ENCODE results near the gene PIP4K2C.
"Not testable (repeated sequence)": the region's sequence is repeated elsewhere in the genome, so short reads cannot be mapped to it uniquely, and the experiment has no call there.

Gene PIP4K2C

GRCh38 chr12:57568838-57569237 lies 22.2 kb upstream of the PIP4K2C start:
- Mint-ChIP-seq H3K4me3 (no peak overlapping the region), H3K27me3 (peaks cover 33% of the 10 kb centered on the region), H3K9me3 (no peaks in the 10 kb centered on the region), H3K27ac (ENCODE audit: low read depth) (no peak overlapping the region), H3K36me3 (ENCODE audit: insufficient read depth) (peaks cover under 1% of the 10 kb centered on the region), H3K4me1 (no peaks in the 10 kb centered on the region)
- no peak for ATAC-seq (replicated peaks; ENCODE audit: extremely low read depth, poor library complexity, severe bottlenecking)
- DNase-seq (ENCODE audit: low spot score in 2 of 2): no peak

- H3K36me3 Mint-ChIP-seq (ENCODE audit: insufficient read depth): peaks cover 2% of the 10 kb centered on the region
- ATAC-seq (replicated peaks; ENCODE audit: extremely low read depth, poor library complexity, severe bottlenecking) (no peak), DNase-seq (ENCODE audit: low spot score in 2 of 2) (no peak)
- H3K4me3 Mint-ChIP-seq: no peak overlapping the region
- H3K27ac Mint-ChIP-seq (ENCODE audit: low read depth): no peak overlapping the region
- no peaks in the 10 kb centered on the region for H3K9me3 Mint-ChIP-seq
- no peaks in the 10 kb centered on the region for H3K4me1 Mint-ChIP-seq
- peaks cover 23% of the 10 kb centered on the region for H3K27me3 Mint-ChIP-seq
These were observed 21.1 kb upstream of the PIP4K2C start for GRCh38 chr12:57569858-57570257.

DNA sequence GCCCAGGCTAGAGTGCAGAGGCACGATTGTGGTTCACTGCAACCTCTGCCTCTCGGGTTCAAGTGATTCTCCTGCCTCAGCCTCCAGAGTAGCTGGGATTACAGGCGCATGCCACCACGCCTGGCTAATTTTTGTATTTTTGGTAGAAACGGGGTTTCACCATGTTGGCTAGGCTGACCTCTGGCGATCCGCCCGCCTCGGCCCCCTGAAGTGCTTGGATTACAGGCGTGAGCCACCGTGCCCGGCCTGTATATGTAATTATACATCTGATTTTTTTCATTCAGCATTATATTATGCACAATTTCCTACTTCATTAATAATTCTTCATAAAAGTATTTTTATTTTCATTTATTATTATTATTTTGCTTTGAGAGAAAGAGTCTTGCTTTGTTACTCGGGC lies 20.6 kb upstream of the PIP4K2C start:
- not testable (repeated sequence) for H3K36me3 Mint-ChIP-seq (ENCODE audit: insufficient read depth); H3K4me3 Mint-ChIP-seq; H3K27ac Mint-ChIP-seq (ENCODE audit: low read depth); DNase-seq (ENCODE audit: low spot score in 2 of 2); ATAC-seq (replicated peaks; ENCODE audit: extremely low read depth, poor library complexity, severe bottlenecking); H3K9me3 Mint-ChIP-seq; H3K4me1 Mint-ChIP-seq
- peaks cover 19% of the 10 kb centered on the region for H3K27me3 Mint-ChIP-seq

- no peaks in the 10 kb centered on the region for H3K9me3 Mint-ChIP-seq
- DNase-seq (ENCODE audit: low spot score in 2 of 2) (no peak), ATAC-seq (replicated peaks; ENCODE audit: extremely low read depth, poor library complexity, severe bottlenecking) (no peak)
- H3K4me3 Mint-ChIP-seq: no peak overlapping the region
- peaks cover 2% of the 10 kb centered on the region for H3K36me3 Mint-ChIP-seq (ENCODE audit: insufficient read depth)
- H3K27me3 Mint-ChIP-seq: peaks cover 19% of the 10 kb centered on the region
- H3K4me1 Mint-ChIP-seq: no peaks in the 10 kb centered on the region
- no peak overlapping the region for H3K27ac Mint-ChIP-seq (ENCODE audit: low read depth)
These were observed 18.8 kb upstream of the PIP4K2C start for GRCh38 chr12:57571926-57572762.

- H3K9me3 Mint-ChIP-seq: no peaks in the 10 kb centered on the region
- no peaks in the 10 kb centered on the region for H3K4me1 Mint-ChIP-seq
- peaks cover 2% of the 10 kb centered on the region for H3K36me3 Mint-ChIP-seq (ENCODE audit: insufficient read depth)
- H3K4me3 Mint-ChIP-seq: no peak overlapping the region
- ATAC-seq (replicated peaks; ENCODE audit: extremely low read depth, poor library complexity, severe bottlenecking) (no peak), DNase-seq (ENCODE audit: low spot score in 2 of 2) (no peak)
- no peak overlapping the region for H3K27ac Mint-ChIP-seq (ENCODE audit: low read depth)
- peaks cover 2% of the 10 kb centered on the region for H3K27me3 Mint-ChIP-seq
These were observed 16.2 kb upstream of the PIP4K2C start for GRCh38 chr12:57574795-57575194.

DNA sequence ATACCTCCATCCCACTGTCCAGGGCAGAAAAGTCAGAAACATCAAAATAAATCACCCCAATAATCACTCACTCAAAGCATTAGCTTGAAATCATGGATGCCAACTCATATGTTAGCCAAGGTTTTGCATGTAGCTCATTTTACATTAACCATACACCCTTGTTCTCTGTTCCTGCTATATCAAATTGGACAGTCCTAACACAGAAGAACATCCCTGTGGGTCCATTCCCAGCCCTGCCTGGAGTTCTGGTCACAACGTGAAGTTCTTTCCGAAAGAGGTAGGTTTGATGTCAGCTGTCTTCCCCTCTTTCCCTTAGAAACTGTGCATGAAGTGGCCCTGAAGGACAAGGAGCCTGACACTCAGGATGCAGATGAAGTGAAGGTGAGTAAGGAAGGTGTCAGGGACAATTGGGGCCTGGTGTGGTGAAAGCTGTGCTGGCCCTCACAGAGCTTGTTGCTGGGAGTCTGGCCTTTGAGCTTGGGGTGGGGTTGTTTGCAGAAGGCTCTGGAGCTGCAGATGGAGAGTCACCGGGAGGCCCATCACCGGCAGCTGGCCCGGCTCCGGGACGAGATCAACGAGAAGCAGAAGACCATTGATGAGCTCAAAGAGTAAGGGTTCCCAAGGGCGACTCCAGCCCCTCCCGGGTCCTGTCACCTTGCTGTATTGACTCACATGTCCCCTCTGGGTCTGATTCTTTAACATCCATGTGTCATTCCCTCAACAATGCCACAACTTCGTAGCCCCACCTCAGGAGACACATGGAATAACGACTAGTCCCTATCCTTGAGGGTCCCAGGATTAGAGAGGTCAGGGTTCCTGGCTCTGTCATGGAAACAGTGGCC lies 15.0 kb upstream of the PIP4K2C start:
- H3K9me3 Mint-ChIP-seq: no peaks in the 10 kb centered on the region
- peaks cover 2% of the 10 kb centered on the region for H3K36me3 Mint-ChIP-seq (ENCODE audit: insufficient read depth)
- no peak overlapping the region for H3K27ac Mint-ChIP-seq (ENCODE audit: low read depth)
- no peaks in the 10 kb centered on the region for H3K4me1 Mint-ChIP-seq
- H3K27me3 Mint-ChIP-seq: no peaks in the 10 kb centered on the region
- no peak overlapping the region for H3K4me3 Mint-ChIP-seq
- no peak for ATAC-seq (replicated peaks; ENCODE audit: extremely low read depth, poor library complexity, severe bottlenecking)
- no peak for DNase-seq (ENCODE audit: low spot score in 2 of 2)

- H3K9me3 Mint-ChIP-seq: no peaks in the 10 kb centered on the region
- H3K27ac Mint-ChIP-seq (ENCODE audit: low read depth): no peak overlapping the region
- H3K4me3 Mint-ChIP-seq: no peak overlapping the region
- H3K27me3 Mint-ChIP-seq: no peaks in the 10 kb centered on the region
- DNase-seq (ENCODE audit: low spot score in 2 of 2): no peak
- no peak for ATAC-seq (replicated peaks; ENCODE audit: extremely low read depth, poor library complexity, severe bottlenecking)
- H3K36me3 Mint-ChIP-seq (ENCODE audit: insufficient read depth): peaks cover 2% of the 10 kb centered on the region
- H3K4me1 Mint-ChIP-seq: no peaks in the 10 kb centered on the region
These were observed 14.3 kb upstream of the PIP4K2C start for GRCh38 chr12:57576613-57577160.

- ATAC-seq (replicated peaks; ENCODE audit: extremely low read depth, poor library complexity, severe bottlenecking) (no peak), DNase-seq (ENCODE audit: low spot score in 2 of 2) (no peak)
- H3K36me3 Mint-ChIP-seq (ENCODE audit: insufficient read depth): peaks cover 2% of the 10 kb centered on the region
- H3K4me3 Mint-ChIP-seq: no peak overlapping the region
- H3K9me3 Mint-ChIP-seq: no peaks in the 10 kb centered on the region
- H3K27me3 Mint-ChIP-seq: peaks cover 4% of the 10 kb centered on the region
- no peak overlapping the region for H3K27ac Mint-ChIP-seq (ENCODE audit: low read depth)
- H3K4me1 Mint-ChIP-seq: peaks cover 2% of the 10 kb centered on the region
These were observed 12.8 kb upstream of the PIP4K2C start for GRCh38 chr12:57577981-57578758.

- Mint-ChIP-seq H3K27ac (ENCODE audit: low read depth) (no peak overlapping the region), H3K4me3 (no peak overlapping the region), H3K9me3 (no peaks in the 10 kb centered on the region), H3K4me1 (peaks cover 8% of the 10 kb centered on the region), H3K27me3 (peaks cover 10% of the 10 kb centered on the region), H3K36me3 (ENCODE audit: insufficient read depth) (no peaks in the 10 kb centered on the region)
- no peak for ATAC-seq (replicated peaks; ENCODE audit: extremely low read depth, poor library complexity, severe bottlenecking)
- DNase-seq (ENCODE audit: low spot score in 2 of 2): no peak
These were observed 12.0 kb upstream of the PIP4K2C start for GRCh38 chr12:57579011-57579410.

DNA sequence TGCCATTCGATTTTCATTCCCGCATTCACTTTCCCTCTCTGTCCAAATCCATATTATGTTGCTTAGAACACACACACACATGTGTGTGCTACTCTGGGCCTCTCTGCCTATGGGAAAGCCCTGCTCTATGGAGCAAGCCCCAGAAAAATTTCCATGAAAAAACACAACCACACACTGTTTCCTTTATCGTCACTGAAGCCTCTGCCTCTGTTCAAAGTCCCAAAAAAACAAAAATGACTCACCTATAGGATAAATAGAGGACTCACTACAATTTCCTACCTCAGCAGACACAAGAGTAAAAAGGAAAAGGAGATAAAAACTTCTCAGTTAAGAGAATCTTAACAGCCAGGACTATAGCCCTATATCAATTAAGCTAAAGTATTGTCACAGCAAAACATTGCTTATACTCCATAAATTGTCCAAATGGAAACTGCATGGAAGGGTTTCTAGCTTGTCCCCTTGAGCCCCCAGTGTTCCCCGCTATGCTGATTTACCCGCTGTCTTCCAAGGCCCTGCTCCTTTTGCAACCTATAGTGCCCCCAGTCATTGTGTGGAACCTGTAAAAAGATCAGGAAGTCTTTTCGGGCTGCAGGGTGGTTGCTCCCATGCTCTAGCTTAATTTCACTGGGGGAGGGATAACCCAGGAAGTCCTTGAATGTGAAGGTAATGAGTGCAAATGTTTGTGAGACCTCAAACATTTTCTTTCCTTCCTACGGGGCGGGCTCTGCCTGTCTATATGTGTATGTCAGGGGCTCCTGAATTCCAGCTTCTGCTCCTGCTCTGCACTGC lies 11.1 kb upstream of the PIP4K2C start:
- no peak overlapping the region for H3K27ac Mint-ChIP-seq (ENCODE audit: low read depth)
- no peaks in the 10 kb centered on the region for H3K36me3 Mint-ChIP-seq (ENCODE audit: insufficient read depth)
- H3K9me3 Mint-ChIP-seq: no peaks in the 10 kb centered on the region
- ATAC-seq (replicated peaks; ENCODE audit: extremely low read depth, poor library complexity, severe bottlenecking) (no peak), DNase-seq (ENCODE audit: low spot score in 2 of 2) (no peak)
- H3K4me1 Mint-ChIP-seq: peaks cover 8% of the 10 kb centered on the region
- peaks cover 10% of the 10 kb centered on the region for H3K27me3 Mint-ChIP-seq
- no peak overlapping the region for H3K4me3 Mint-ChIP-seq

- Mint-ChIP-seq H3K9me3 (no peaks in the 10 kb centered on the region), H3K4me1 (peaks cover 8% of the 10 kb centered on the region), H3K36me3 (ENCODE audit: insufficient read depth) (no peaks in the 10 kb centered on the region), H3K27ac (ENCODE audit: low read depth) (no peak overlapping the region), H3K4me3 (no peak overlapping the region), H3K27me3 (peaks cover 10% of the 10 kb centered on the region)
- DNase-seq (ENCODE audit: low spot score in 2 of 2) (no peak), ATAC-seq (replicated peaks; ENCODE audit: extremely low read depth, poor library complexity, severe bottlenecking) (no peak)
These were observed 10.6 kb upstream of the PIP4K2C start for GRCh38 chr12:57580466-57580795.

DNA sequence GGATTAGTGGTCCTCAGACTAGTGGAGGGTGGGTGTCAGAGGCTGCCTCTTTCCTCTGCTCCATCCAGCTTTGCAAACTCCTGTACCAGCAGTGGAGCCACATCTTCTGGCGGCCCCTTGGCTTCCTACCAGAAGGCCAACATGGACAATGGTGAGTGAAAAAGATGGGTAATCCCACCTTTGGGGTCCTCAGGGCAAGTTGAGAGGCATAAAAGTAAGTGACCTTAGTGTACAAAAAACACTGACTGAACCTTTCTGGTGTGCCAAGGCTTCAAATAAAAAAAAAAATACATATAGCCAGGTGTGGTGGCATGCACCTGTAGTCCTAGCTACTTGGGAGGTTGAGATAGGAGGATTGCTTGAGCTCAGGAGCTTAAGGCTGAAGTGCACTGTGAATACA lies 9.2 kb upstream of the PIP4K2C start:
- Mint-ChIP-seq H3K4me3 (no peak overlapping the region), H3K4me1 (peaks cover 8% of the 10 kb centered on the region), H3K9me3 (no peaks in the 10 kb centered on the region), H3K27me3 (peaks cover 10% of the 10 kb centered on the region), H3K27ac (ENCODE audit: low read depth) (no peak overlapping the region), H3K36me3 (ENCODE audit: insufficient read depth) (no peaks in the 10 kb centered on the region)
- ATAC-seq (replicated peaks; ENCODE audit: extremely low read depth, poor library complexity, severe bottlenecking) (no peak), DNase-seq (ENCODE audit: low spot score in 2 of 2) (no peak)
